Superior temporal gyrus (tissue), 1 donor: Measurements from ENCODE around the gene TMCO1.
"Not testable (repeated sequence)": the region's sequence is repeated elsewhere in the genome, so short reads cannot be mapped to it uniquely, and the experiment has no call there.

Experiments used
- DNase-seq: peaks from one replicate; pipeline ENCODE4 v3.0.0-alpha.2; 2016; ENCODE audit errors: extremely low spot score

TMCO1 gene

DNA sequence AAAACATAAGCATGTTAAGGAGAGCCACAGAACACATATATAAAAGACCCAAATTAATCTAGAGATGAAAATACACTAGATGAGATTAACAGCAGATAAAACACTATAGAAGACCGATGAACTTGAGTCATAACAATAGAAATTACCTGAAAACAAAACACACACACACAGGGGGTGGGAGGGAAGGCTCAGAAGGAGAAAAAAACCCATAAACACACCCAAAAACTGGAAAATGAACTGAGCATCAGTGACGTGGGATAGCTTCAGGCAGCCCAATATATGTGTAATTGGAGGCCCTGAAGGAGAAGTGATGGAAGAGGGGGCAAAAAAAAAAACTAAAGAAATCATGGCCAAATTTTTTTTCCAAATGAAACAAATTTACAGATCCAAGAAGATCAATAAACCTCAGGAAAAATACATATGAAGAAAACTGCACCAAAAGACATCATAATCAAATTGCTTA lies 81.7 kb downstream of the TMCO1 start:
- DNase-seq: no peak

DNA sequence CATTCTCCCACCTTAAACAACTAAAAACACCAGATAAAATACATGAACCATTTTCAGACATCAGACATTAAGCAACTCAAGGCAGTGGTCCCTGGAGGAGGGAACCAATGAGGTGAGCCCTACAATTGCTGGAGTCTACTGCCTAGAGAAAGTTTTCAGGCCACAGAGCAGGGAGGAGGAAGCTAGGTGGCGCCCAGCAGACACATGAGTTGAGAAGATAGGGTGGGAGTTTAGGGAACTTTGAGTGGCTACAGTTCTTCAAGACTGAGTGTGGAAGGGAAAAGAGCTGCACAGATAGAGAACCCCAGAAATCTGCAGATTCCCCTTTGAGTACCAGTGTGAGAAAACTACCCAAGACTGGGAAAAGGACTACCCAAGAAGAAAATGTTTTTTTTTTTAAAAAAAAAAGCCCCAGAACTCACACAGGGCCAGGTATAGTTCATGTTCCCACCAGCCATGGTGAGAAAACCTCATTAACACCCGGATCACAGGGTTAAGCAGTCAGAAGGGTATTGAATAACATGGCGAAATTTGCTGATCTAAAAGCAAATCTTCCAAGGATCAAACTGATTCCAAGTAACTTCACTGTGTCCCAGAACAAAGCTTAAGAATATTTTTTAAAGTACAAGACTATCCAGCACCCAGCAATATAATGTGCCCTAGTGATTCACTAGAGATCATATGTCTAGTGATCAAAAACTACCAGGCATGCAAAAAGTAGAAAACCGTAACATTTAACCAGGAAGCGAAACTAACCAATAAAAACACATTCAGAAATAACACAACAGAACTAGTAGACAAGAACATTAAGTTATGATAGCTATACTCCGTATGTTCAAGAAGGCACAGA lies 82.3 kb downstream of the TMCO1 start:
- no peak for DNase-seq

GRCh38 chr1:165683848-165684485 lies 84.7 kb downstream of the TMCO1 start:
- no peak for DNase-seq

DNA sequence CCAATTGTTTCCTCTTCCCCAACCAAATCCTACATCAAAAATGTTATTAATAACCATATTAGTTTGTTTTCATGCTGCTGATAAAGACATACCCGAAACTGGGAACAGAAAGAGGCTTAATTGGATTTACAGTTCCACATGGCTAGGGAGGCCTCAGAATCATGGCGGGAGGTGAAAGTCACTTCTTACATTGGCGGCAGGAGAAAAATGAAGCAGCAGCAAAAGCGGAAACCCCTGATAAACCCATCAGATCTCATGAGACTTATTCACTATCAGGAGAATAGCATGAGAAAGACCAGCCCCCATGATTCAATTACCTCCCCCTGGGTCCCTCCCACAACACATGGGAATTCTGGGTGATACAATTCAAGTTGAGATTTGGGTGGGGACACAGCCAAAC lies 87.9 kb downstream of the TMCO1 start:
- not testable (repeated sequence) for DNase-seq

DNA sequence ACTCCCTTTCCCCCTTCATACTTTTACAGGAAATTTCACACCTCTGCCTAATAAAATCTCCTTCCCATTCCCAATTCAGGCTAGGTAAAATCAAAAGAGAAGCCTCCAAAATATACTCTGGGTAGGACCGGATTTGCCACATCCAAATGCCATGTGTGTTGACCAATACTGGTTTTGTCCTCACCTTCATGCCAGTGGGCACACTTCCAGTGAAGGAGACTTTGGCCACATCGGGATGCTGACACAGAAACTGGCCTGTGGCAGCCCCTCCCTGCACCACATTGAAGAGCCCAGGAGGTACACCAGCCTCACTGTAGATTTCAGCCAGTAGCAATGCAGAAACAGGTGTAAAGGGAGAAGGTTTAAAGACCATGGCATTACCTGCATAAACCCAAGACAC lies 88.4 kb downstream of the TMCO1 start:
- no peak for DNase-seq

- DNase-seq: no peak
Observed at GRCh38 chr1:165679282-165680036, 89.2 kb downstream of the TMCO1 start.

- DNase-seq: no peak
Observed at GRCh38 chr1:165678509-165678908, 90.2 kb downstream of the TMCO1 start.
